NCI-H1417 (cell line): Measurements from ENCODE around the gene GRK2.

Source experiments
- DNase-seq, 3 experiments: peaks; one replicate each; lab custom pipeline; 2025; lab: John Stamatoyannopoulos, UW

GRK2 gene

DNA sequence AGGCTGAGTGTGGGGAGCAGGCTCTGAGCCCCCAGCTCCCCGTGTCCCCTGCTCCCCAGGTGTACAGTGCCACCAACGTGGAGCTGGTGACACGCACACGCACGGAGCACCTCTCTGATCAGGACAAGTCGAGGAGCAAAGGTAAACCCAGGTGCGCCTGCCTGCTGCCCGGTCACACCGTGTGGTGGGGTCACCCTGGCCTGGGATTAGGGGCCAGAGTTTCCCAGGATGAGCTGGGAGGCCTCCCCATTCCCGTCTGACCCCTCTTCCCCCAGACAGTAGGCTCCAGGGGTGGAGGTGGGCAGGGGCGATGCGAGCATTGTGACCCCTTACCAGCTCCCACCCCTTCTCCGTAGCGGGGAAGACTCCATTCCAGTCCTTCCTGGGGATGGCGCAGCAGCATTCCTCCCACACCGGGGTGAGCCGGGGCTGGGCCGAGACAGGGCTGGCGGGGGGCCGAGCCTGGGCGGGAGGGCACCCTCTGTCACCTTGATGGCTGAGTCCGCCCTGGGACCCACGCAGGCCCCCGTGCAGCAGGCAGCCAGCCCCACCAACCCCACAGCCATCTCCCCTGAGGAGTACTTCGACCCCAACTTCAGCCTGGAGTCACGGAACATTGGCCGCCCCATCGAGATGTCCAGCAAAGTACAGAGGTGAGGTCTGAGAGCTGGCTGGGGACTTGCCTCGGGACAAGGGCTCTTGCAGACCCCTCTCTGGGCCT lies 33.4 kb downstream of the GRK2 start:
- DNase-seq, result no peak

DNA sequence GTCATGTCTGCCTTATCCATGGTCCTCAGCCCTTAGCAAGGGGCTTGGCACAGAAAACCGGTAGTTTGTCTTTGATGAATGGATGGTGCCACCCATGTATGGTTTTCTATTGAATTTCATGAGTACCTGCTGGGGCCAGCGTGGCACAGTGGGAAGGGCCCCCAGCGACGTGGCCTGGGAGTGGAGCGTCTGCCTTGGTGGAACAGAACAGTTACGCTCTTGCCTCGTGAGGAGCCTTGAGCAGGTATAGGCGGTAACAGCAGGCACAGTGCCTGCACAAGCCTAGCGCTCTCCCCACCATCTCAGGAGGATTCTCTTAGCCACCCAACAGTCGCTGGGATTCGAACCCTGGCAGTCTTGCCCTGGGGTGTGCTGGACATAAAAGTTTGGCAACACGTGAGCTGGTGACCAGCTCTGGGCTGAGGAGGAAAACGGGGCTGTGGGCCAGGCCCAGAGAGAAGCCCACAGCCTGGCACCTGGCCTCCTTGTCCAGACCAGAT lies 34.0 kb downstream of the GRK2 start:
- DNase-seq, result no peak

DNA sequence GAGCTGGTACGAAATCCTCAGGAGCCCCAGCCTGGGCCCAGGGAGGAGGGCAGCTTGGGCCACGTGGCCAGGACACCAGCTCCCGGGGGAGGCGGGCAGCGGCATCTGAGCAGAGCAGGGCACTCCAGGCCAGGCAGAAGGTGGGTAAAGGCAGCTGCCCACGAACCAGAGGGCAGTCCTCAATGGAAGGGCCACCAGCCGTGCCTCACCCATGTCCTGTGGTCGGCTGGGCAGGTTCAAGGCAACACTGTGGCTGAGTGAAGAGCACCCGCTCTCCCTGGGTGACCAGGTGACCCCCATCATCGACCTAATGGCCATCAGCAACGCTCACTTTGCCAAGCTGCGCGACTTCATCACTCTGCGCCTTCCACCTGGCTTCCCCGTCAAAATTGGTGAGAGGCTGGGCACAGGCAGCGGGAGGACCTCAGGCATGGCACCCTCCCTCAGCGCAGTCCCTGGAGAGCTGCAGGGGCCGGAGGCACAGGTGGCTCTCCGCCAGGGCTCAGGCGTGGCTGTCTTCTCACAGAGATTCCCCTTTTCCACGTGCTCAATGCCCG lies 34.6 kb downstream of the GRK2 start:
- no peak for DNase-seq

DNA sequence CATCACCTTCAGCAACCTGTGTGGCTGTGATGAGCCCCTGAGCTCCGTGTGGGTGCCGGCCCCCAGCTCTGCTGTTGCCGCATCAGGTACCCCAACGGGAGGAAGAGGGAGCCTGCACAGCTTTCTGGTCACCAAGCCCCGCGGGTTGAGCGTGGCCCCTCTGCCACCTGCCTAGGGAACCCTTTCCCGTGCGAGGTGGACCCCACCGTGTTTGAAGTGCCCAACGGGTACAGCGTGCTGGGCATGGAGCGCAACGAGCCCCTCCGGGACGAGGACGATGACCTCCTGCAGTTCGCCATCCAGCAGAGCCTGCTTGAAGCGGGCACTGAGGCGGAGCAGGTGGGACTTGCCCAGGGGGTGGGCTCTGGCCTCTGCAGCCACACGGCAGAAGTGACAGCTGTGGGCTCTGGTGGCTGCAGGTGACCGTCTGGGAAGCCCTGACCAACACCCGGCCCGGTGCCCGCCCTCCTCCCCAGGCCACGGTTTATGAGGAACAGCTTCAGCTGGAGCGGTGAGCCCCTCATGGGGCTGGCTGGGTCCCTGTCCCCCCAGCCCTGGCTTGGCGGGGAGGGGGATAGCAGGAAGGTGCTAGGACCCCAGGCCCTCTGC lies 35.1 kb downstream of the GRK2 start:
- DNase-seq, result no peak

DNA sequence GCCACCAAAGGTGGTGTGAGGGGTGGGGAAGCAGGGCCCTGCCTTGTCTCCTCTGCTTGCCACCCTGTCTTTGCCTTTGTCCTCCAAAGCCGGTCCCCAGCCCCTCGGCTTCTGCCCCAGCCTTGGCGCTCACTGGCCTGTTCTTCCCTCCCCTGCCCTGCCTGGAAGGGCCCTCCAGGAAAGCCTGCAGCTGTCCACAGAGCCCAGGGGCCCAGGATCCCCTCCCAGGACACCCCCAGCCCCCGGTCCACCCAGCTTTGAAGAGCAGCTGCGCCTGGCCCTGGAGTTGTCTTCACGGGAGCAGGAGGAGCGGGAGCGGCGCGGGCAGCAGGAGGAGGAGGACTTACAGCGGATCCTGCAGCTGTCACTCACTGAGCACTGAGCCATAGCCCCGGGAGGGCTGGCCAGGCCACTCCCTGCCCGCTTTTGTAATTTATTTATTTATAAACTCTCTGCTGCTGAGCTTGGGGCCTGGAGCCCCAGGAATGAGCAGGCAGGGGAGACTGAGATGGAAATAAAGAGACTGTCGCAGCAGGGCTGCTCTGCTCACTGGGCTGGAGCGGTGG lies 35.8 kb downstream of the GRK2 start:
- DNase-seq, result peak; percentile 33 to 58 (median 48)

DNA sequence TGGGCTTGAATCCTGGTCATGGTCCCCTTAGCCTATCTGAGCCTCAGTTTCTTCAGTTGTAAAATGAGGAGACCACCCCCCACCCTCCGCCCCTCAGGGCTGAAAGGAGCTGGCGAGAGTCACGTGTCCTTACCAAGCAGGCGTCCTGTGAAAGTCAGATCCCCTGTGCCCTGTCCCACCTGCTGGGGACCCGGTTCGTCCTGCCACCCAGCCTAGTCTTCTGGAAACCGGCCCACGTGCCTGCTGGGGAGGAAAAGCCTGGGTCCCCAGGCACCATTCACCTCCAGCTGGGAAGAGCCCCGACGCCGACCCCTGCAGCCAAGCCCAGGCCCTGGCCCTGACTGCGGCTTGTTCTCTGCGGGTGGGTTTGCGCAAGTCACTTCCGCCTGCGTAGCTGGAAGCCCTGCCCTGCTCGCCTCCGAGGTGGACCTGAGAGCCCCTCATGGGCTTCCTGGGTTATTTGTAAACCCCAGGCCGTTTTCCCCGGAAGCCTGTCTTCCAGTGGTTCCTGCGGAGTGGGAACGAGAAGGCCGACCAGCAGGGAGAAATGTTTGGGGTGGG lies 36.4 kb downstream of the GRK2 start:
- peak in 2 of 3 experiments; percentile 79 to 81 for DNase-seq

DNA sequence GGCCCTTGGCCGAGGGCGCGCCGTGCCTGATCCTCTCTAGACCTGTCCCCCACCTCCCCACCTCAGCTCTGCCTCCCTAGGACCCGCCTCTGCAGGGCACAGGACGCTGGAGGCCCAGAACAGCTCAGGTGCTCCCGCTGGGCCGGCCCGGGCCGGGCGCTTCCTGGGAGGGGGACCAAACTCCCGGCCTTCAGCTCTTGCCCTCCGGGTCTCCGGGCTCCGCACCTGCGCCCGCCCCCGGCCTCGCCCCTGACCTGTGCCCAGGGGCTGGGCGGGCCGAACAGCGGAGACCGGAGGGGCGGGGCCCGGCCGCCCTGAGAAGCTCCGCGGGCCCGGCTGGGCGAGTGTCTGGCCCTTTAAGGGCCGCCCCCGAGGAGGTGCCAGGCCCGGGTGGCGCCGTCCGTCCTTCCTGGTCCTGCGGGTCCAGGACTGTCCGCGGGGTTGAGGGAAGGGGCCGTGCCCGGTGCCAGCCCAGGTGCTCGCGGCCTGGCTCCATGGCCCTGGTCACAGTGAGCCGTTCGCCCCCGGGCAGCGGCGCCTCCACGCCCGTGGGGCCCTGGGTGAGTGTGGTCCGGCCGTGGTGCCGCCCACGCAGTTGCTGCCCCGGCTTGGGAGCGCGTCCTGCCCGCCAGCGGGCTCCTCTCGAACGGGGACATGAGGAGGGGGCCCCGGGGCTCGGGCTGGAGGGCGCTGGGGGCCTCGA lies 37.0 kb downstream of the GRK2 start, which contains the start of gene SSH3:
Gene SSH3, plus strand, starts transcription at position 399 of the 703 bp plus-strand sequence. Its CDS starts 96 bp downstream, at position 495.
- peak; percentile 56 to 86 (median 85) for DNase-seq

DNA sequence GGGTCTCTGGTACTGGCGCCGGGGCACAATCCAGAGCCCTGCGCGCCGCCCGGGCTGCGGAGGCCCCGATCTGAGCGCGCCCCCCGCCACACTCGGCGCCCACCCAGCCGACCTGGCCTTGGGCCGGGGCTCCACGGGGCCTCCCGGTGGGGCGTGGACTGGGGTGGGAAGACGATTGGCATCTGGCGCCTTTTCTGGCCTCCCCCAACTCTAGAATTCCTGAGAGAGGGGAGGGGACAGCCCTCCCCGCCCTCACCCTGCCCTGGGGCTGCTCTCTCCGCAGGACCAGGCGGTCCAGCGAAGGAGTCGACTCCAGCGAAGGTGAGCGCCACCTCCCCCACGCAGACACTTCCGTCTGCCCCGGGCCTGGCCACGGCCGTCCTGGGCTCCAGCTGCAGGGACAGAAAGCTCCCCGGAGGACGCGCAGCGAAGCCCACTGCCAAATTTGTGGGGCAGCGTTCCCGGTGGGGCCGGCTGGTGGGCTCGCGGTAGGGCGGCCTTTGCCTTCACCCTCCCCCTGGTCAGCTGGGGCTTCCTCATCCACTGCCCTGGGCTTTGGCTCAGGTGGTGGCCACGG lies 37.6 kb downstream of the GRK2 start:
- DNase-seq, result peak in 1 of 3 experiments; percentile 62

DNA sequence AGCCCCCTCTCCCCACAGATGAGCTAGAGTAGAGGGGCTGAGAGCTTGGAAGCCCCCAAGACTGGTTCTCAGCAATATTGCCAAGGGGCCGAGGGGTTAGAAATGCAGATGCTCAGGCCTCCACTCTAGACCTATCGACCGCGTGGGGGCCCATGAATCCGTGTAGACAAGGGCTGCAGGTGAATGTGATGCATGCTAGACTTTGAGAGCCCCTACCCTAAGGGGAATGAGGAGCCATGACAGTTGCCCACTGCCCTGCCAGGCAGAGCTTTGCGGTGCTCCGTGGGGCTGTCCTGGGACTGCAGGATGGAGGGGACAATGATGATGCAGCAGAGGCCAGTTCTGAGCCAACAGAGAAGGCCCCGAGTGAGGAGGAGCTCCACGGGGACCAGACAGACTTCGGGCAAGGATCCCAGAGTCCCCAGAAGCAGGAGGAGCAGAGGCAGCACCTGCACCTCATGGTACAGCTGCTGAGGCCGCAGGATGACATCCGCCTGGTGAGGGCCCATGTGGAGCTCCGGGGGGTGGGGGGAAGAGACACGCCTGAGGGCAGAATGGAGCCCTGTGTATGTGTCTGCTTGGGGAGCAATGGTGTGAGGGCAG lies 38.3 kb downstream of the GRK2 start:
- no peak for DNase-seq

DNA sequence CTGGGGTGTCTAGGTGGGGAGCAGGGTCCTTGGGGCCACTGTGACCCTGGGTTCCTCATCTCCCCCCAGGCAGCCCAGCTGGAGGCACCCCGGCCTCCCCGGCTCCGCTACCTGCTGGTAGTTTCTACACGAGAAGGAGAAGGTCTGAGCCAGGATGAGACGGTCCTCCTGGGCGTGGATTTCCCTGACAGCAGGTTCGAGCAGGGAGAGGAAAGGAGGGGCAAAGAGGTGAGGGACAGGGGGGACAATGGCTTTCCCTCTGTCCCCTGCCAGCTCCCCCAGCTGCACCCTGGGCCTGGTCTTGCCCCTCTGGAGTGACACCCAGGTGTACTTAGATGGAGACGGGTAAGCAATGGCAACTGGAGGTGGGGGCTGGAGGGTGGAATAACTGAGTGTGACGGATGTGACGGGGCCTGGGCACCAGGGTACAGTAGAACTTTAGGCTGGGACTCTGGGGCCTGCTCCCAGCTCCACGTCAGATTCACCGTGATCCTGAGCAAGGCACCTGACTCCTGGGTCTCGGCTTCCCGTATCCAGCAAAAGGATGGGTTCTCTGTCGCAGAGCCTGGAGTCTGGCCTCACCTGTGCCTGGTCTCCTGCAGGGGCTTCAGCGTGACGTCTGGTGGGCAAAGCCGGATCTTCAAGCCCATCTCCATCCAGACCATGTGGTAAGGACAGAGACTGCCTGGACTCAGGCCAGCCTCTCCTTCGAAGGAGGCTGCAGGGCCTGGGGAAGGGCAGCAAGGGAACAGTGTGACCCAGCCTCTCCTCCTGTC lies 40.7 kb downstream of the GRK2 start:
- DNase-seq, result no peak

DNA sequence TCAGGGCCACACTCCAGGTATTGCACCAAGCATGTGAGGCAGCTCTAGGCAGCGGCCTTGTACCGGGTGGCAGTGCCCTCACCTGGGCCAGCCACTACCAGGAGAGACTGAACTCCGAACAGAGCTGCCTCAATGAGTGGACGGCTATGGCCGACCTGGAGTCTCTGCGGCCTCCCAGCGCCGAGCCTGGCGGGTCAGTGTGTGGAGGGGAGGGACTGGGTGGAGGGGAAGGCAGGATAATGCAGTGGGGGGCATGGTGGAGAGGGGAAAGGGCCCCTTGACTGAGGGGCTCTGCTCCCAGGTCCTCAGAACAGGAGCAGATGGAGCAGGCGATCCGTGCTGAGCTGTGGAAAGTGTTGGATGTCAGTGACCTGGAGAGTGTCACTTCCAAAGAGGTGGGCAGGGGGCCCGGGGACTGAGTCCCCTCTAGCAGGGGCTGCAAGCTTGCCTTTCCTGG lies 41.3 kb downstream of the GRK2 start:
- no peak for DNase-seq

DNA sequence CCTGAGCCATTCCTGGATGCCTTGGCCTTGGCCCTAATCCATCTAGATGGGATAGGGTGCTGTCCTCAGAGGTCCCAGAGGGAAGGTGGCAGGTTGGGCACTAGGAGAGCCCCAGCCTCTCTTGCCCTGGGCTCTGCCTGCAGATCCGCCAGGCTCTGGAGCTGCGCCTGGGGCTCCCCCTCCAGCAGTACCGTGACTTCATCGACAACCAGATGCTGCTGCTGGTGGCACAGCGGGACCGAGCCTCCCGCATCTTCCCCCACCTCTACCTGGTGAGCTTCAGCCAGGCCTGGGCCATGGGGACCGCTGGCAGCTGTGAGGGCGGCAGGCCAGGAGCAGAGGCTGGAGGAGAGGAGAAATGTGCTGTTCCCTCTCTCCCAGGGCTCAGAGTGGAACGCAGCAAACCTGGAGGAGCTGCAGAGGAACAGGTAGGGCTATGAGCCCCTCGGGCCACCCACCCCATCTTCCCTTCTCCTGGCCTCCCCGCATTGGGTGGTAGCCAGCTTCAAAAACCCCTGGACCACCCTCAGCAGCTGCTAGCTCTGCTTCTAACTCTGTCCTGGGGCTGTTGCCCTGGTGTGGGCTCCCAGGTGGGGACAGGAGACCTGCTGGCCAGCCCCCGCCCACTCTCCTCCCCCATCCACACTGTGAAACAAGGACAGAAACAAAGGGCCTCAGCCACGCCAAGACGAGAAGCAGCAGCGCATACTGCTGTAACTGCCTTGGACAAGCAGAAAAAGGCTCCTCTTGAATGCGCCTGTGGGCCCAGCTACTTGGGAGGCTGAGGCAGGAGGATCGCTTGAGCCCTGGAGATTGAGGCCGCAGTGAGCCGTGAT lies 42.0 kb downstream of the GRK2 start:
- no peak for DNase-seq

DNA sequence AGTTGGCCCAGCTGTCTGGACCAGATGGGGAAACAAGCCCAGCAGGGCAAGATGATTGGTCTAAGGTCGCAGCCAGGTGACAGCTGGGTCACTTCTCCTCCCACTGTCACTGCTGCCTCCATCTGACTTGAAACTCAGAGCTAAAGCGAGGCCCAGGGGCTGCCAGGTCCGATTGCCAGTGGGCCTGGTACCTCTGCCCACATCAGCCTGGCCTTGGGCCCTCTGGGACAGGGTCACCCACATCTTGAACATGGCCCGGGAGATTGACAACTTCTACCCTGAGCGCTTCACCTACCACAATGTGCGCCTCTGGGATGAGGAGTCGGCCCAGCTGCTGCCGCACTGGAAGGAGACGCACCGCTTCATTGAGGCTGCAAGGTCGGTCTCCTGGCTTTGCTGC lies 42.9 kb downstream of the GRK2 start:
- no peak for DNase-seq

DNA sequence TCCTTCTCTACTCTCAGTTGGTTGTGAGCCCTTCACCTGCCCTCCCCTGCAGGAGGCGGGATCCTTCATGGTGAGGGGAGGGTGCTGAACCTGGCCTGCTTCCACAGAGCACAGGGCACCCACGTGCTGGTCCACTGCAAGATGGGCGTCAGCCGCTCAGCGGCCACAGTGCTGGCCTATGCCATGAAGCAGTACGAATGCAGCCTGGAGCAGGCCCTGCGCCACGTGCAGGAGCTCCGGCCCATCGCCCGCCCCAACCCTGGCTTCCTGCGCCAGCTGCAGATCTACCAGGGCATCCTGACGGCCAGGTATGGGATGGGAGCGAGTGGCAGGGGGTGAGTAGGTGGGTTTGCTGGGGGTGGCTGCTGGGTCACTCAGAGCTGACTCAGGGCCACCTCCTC lies 43.4 kb downstream of the GRK2 start:
- DNase-seq, result no peak

DNA sequence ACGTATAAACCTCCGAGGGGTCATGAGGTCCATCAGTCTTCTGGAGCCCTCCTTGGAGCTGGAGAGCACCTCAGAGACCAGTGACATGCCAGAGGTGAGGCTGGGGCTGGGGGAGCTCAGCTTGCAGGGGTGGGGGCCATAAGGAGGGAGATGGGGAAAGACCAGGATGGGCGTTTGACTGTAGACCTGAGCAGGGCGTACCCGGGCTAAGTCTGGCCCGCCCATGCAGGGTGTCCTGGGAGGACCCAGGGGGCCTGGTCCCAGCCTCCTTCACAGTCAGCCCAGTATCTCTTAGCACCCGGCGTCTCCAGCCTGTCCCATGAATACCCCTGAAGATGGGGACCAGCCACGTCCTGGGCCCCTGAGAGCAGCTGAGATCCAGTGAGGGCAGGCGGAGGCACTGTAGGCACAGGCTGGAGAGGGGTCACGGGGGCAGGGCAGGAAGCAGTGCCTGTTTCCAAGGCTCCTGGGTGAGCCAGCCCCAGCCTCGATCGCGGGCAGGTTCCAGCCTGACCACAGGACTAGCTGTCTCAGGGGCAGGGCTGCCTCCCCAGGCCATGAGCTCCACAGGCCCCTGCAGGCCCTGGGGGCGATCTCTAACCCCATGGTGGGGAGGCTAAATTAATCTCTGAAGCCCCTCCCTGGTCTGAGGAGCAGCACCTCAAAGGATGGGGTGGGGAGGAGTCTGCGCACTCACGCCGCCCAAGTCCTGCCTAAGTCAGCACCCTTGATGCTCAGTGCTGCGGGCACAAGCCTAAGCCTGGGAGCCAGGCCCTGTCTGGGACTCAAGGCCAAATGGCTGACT lies 44.2 kb downstream of the GRK2 start:
- no peak for DNase-seq

DNA sequence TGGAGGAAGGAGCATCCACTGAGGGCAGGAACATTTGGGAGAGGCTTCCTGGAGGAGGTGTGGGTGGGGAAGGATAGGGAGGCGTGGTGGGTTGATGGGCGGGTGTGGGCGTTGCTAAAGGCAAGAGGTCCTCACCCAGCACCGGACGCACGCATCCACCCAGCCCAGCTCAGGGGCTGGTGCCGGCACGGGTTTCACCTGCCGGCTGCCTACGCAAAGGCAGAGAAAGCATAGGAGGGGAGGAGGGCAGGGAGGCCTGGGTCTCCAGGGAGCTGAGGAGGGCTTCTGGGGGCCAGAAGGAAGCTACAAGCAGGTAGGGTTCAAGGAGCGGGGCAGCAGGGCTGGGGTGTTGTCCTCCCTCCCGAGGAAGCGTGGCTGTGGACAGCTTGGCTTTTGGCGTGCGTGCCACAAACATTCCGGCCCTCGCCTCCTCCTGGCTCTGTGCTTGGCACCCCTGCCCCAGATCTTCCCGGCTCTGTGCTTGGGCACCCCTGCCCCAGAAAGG lies 44.8 kb downstream of the GRK2 start:
- DNase-seq, result no peak

DNA sequence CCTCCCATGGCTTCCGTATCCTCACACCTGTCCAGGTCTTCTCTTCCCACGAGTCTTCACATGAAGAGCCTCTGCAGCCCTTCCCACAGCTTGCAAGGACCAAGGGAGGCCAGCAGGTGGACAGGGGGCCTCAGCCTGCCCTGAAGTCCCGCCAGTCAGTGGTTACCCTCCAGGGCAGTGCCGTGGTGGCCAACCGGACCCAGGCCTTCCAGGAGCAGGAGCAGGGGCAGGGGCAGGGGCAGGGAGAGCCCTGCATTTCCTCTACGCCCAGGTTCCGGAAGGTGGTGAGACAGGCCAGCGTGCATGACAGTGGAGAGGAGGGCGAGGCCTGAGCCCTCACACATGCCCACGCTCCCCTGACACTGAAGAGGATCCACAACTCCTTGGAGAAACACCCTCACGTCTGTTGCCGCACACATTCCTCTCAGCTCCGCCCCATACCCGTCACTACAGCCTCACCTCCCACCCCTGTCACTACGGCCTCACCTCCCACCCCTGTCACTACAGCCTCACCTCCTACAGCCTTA lies 45.3 kb downstream of the GRK2 start:
- DNase-seq, result no peak
